H1 (cell line): Measurements from ENCODE around the gene ASB8.

Experiments
- CREB1 ChIP-seq: IDR thresholded peaks from 2 replicates; pipeline ENCODE4 v1.6.1; 2012; ENCODE audit warnings: inconsistent platforms
- CTCF ChIP-seq, 3 experiments: IDR thresholded peaks; 1 replicate in 2 of 3; 2 replicates in 1 of 3; pipeline versions ENCODE4 v1.5.1 to v1.6.1; 2011; ENCODE audit warnings: low read length in 3 of 3, mild to moderate bottlenecking in 3 of 3, inconsistent platforms in 2 of 3, low read depth in 1 of 3, moderate library complexity in 1 of 3; ENCODE audit not compliant: insufficient read depth in 1 of 3; ENCODE audit errors: control extremely low read depth in 1 of 3
- EP300 ChIP-seq, 2 experiments: IDR thresholded peaks; 1 replicate in 1 of 2; 2 replicates in 1 of 2; pipeline ENCODE4 v1.6.1; 2011 to 2012; ENCODE audit warnings: low read depth in 2 of 2, low read length in 2 of 2, mild to moderate bottlenecking in 2 of 2, borderline replicate concordance in 1 of 2, inconsistent platforms in 1 of 2, moderate library complexity in 1 of 2
- GTF2F1 ChIP-seq: IDR thresholded peaks from 2 replicates; pipeline ENCODE4 v1.6.1; 2012; ENCODE audit warnings: low read depth, low read length, improper control_type of control experiment, borderline replicate concordance
- RFX5 ChIP-seq: IDR thresholded peaks from 2 replicates; pipeline ENCODE4 v1.6.1; 2011; ENCODE audit warnings: low read depth, low read length, improper control_type of control experiment, borderline replicate concordance
- YY1 ChIP-seq: IDR thresholded peaks from 2 replicates; pipeline ENCODE4 v1.6.1; 2011; ENCODE audit warnings: low read depth, mild to moderate bottlenecking, low read length
- ZNF274 ChIP-seq: IDR thresholded peaks from 2 replicates; pipeline ENCODE4 v1.7.0; 2012; ENCODE audit warnings: low read length, borderline replicate concordance; ENCODE audit errors: extremely low read depth

- TF ChIP-seq GTF2F1 (no peak), EP300 (IDR thresholded peaks at IDR 0.05; ENCODE audit: borderline replicate concordance in 1 of 2, low read depth in 2 of 2, low read length in 2 of 2) (no peak), CTCF (IDR thresholded peaks at IDR 0.05; ENCODE audit: control extremely low read depth in 1 of 3, insufficient read depth in 1 of 3, low read depth in 1 of 3, low read length in 3 of 3) (no peak), YY1 (no peak), CREB1 (no peak), RFX5 (no peak), ZNF274 (no peak)
Observed at GRCh38 chr12:48128800-48129199, 28.5 kb downstream of the ASB8 start.
